ENCODE measurements around the gene CDK7. TPM values are rescaled to one million over a fixed set of nuclear protein-coding genes. Genes with fewer than 3 reads are reported as not detected.

CDK7 gene
- total and polyA plus RNA-seq, 9 of the 15 experiments (the other 6 are each of a cell fraction or from before 2014, with no cell fraction given), result 41.7 to 143 (median 65.3) TPM

GRCh38 chr5:69312459-69313160, 77.9 kb downstream of the CDK7 start (continued):
- no peak for TF ChIP-seq NKRF (IDR thresholded peaks at IDR 0.05; ENCODE audit: borderline replicate concordance)
- no peak for TF ChIP-seq ETV1 (tag; conservative IDR thresholded peaks at IDR 0.05; ENCODE audit: low read depth)
- no peak for TF ChIP-seq CLOCK (CRISPR knock-in tag; IDR thresholded peaks at IDR 0.05; ENCODE audit: borderline replicate concordance)
- peak; percentile 20; the same call in 1 of the 2 replicates for TF ChIP-seq EP300 (IDR thresholded peaks at IDR 0.05; ENCODE audit: low read length)
- no peak for TF ChIP-seq ADNP (tag; IDR thresholded peaks at IDR 0.05)
- peak; percentile 63; the same call in 1 of the 2 replicates for TF ChIP-seq ZEB2 (IDR thresholded peaks at IDR 0.05)
- TF ChIP-seq SMARCE1 (IDR thresholded peaks at IDR 0.05), result peak; percentile 63; the same call in 1 of the 2 replicates
- 0 out of 2 replicates have a peak, but pooled peaks have one; percentile 26 for TF ChIP-seq TAL1 (IDR thresholded peaks at IDR 0.05)
- no peak for TF ChIP-seq STAT6 (CRISPR knock-in tag; IDR thresholded peaks at IDR 0.05)

All from K562 (cell line).